Transverse colon (tissue), 4 donors: ENCODE data around the gene LDHAL6B.

Experiments used
- CTCF ChIP-seq, 5 experiments: fragments of 200-600 bp in 3 of 5; fragments of 450-650 bp in 2 of 5; sonication (generic) in 3 of 5; IDR thresholded peaks; 1 replicate in 2 of 5; 2 replicates in 3 of 5; pipeline ENCODE4 v1.5.1; 2016 to 2017; ENCODE audit warnings: antibody characterized with exemption in 5 of 5, inconsistent platforms in 3 of 5, mild to moderate bottlenecking in 2 of 5, moderate library complexity in 1 of 5
- EP300 ChIP-seq: sonication (generic); formaldehyde crosslinking; IDR thresholded peaks from one replicate; pipeline ENCODE4 v1.6.1; 2017; ENCODE audit warnings: antibody characterized with exemption, low read depth
- POLR2A ChIP-seq: fragments of 450-650 bp; IDR thresholded peaks from one replicate; pipeline ENCODE4 v1.6.1; 2016; ENCODE audit warnings: antibody characterized with exemption, mild to moderate bottlenecking, moderate library complexity
- POLR2AphosphoS5 ChIP-seq, 3 donors: sonication (generic); formaldehyde crosslinking; IDR thresholded peaks; one replicate each; pipeline ENCODE4 v1.6.1; 2016; ENCODE audit warnings: antibody characterized with exemption in 3 of 3

DNA sequence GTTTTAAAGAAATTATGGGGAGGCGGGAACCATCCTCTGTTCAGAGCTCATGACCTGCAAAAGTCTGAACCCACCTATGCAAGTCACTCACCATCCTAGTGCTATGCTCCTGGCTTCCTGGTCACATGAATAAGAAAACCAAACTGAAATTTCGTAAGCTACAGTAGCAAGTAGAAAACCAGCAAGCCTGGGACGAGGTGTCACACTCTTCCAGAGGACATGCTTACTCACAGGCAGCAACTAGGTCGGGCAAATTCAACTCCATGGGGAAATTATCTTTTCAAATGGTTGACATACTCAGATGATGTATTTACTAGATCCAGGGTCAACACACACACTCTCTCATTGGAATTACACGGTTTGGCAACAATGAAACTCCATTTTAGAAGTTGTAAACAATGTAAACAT is 31.3 kb downstream of the LDHAL6B start:
- no peak for TF ChIP-seq CTCF (IDR thresholded peaks at IDR 0.05)
- no peak for TF ChIP-seq POLR2A
- TF ChIP-seq EP300 = no peak
- no peak for TF ChIP-seq POLR2AphosphoS5 (IDR thresholded peaks at IDR 0.05)
